Measurements from ENCODE around the gene CS.

Gene CS

GRCh38 chr12:56244494-56244893 is 55.6 kb downstream of the CS start:
- no peak for DNase-seq (ENCODE audit: low read depth)

- DNase-seq (ENCODE audit: low read depth): no peak
Observed at GRCh38 chr12:56243731-56244181, 56.4 kb downstream of the CS start.

- no peak for DNase-seq (ENCODE audit: low read depth)
Observed at GRCh38 chr12:56242986-56243385, 57.1 kb downstream of the CS start.

- DNase-seq (ENCODE audit: low read depth): no peak
Observed at GRCh38 chr12:56241424-56242303, 58.5 kb downstream of the CS start.

GRCh38 chr12:56237552-56237951 is 62.6 kb downstream of the CS start:
- DNase-seq (ENCODE audit: low read depth): no peak

GRCh38 chr12:56236985-56237384 is 63.1 kb downstream of the CS start:
- no peak for DNase-seq (ENCODE audit: low read depth)

- DNase-seq (ENCODE audit: low read depth): no peak
Observed at GRCh38 chr12:56236091-56236490, 64.0 kb downstream of the CS start.

- no peak for DNase-seq (ENCODE audit: low read depth)
Observed at GRCh38 chr12:56234746-56235436, 65.2 kb downstream of the CS start.

GRCh38 chr12:56231184-56231582 is 68.9 kb downstream of the CS start:
- DNase-seq (ENCODE audit: low read depth): no peak

- no peak for DNase-seq (ENCODE audit: low read depth)
Observed at GRCh38 chr12:56230432-56231183, 69.5 kb downstream of the CS start.

- no peak for DNase-seq (ENCODE audit: low read depth)
Observed at GRCh38 chr12:56229916-56230431, 70.2 kb downstream of the CS start, which contains the start of gene SLC39A5. TSS of gene SLC39A5 (plus strand) at chr12:56230051. CDS start at chr12:56231275, 1,224 bp downstream.

GRCh38 chr12:56229082-56229481 is 71.0 kb downstream of the CS start:
- DNase-seq (ENCODE audit: low read depth): no peak

GRCh38 chr12:56224954-56225353 is 75.2 kb downstream of the CS start:
- DNase-seq (ENCODE audit: low read depth): no peak

GRCh38 chr12:56224102-56224701 is 75.9 kb downstream of the CS start, which contains the start of gene NABP2:
TSS of gene NABP2 (plus strand) at chr12:56224342. CDS start at chr12:56224857, 515 bp downstream.
- DNase-seq (ENCODE audit: low read depth): peak; percentile 92

GRCh38 chr12:56223571-56224101 is 76.5 kb downstream of the CS start:
- DNase-seq (ENCODE audit: low read depth): no peak

GRCh38 chr12:56222531-56222895 is 77.6 kb downstream of the CS start:
- DNase-seq (ENCODE audit: low read depth): no peak

GRCh38 chr12:56221757-56222530 is 78.2 kb downstream of the CS start, which contains the start of gene RNF41:
TSS of gene RNF41 (minus strand) at chr12:56221922. CDS start at chr12:56214047, 7,875 bp downstream.
- peak; percentile 84 for DNase-seq (ENCODE audit: low read depth)
